Mesenchymal stem cell (in vitro differentiated cells and primary cell): ENCODE measurements around the gene PDE7B.

Source experiments
- DNase-seq: peaks from one replicate; pipeline ENCODE4 v3.0.0-alpha.2; 2013
- H2AFZ ChIP-seq: one replicate; pipeline ENCODE4 v1.6.1; 2013; ENCODE audit warnings: low read depth, mild to moderate bottlenecking, control low read depth, inconsistent platforms, low read length, moderate library complexity
- H2AK5ac ChIP-seq: 2 replicates; pipeline ENCODE4 v1.6.1; 2013; ENCODE audit warnings: low read length, moderate library complexity, mild to moderate bottlenecking, inconsistent platforms; ENCODE audit not compliant: severe bottlenecking
- H2BK120ac ChIP-seq: one replicate; pipeline ENCODE4 v1.6.1; 2013; ENCODE audit warnings: low read depth, mild to moderate bottlenecking, inconsistent platforms, low read length, moderate library complexity
- H2BK12ac ChIP-seq, 2 experiments: one replicate each; pipeline ENCODE4 v1.6.1; 2013; ENCODE audit warnings: inconsistent platforms in 2 of 2, low read length in 2 of 2, mild to moderate bottlenecking in 2 of 2, moderate library complexity in 2 of 2, control low read depth in 1 of 2
- H2BK15ac ChIP-seq: one replicate; pipeline ENCODE4 v1.6.1; 2013; ENCODE audit warnings: mild to moderate bottlenecking, low read depth, inconsistent platforms; ENCODE audit not compliant: poor library complexity, severe bottlenecking
- H2BK5ac ChIP-seq: 2 replicates; pipeline ENCODE4 v1.6.1; 2013; ENCODE audit warnings: low read depth, mild to moderate bottlenecking, low read length, control low read depth, inconsistent platforms; ENCODE audit not compliant: poor library complexity, severe bottlenecking
- H3K14ac ChIP-seq, 2 experiments: one replicate each; pipeline ENCODE4 v1.6.1; 2013; ENCODE audit warnings: inconsistent platforms in 2 of 2, low read length in 2 of 2, control low read depth in 1 of 2, mild to moderate bottlenecking in 1 of 2, moderate library complexity in 1 of 2
- H3K18ac ChIP-seq, 2 experiments: one replicate each; pipeline ENCODE4 v1.6.1; 2013; ENCODE audit warnings: inconsistent platforms in 2 of 2, low read length in 2 of 2, control low read depth in 1 of 2, low read depth in 1 of 2, mild to moderate bottlenecking in 1 of 2
- H3K23ac ChIP-seq, 2 experiments: one replicate each; pipeline ENCODE4 v1.6.1; 2013; ENCODE audit warnings: inconsistent platforms in 2 of 2, low read length in 2 of 2, mild to moderate bottlenecking in 2 of 2, moderate library complexity in 2 of 2, control low read depth in 1 of 2
- H3K27ac ChIP-seq: 2 replicates; pipeline ENCODE4 v1.5.1; 2013; ENCODE audit warnings: mild to moderate bottlenecking, moderate library complexity, low read length, control low read depth, inconsistent platforms; ENCODE audit not compliant: poor library complexity, severe bottlenecking
- H3K27me3 ChIP-seq, 2 experiments: 2 replicates each; pipeline versions ENCODE4 v1.6.1 to v1.7.0; 2013; ENCODE audit warnings: low read length in 2 of 2, mild to moderate bottlenecking in 2 of 2, moderate library complexity in 2 of 2, control low read depth in 1 of 2, inconsistent platforms in 1 of 2; ENCODE audit not compliant: control insufficient read depth in 1 of 2, insufficient read depth in 1 of 2
- H3K36me3 ChIP-seq, 2 experiments: 2 replicates each; pipeline versions ENCODE4 v1.6.1 to v1.7.0; 2013; ENCODE audit warnings: low read length in 2 of 2, control low read depth in 1 of 2, inconsistent platforms in 1 of 2, low read depth in 1 of 2, mild to moderate bottlenecking in 1 of 2; ENCODE audit not compliant: insufficient read depth in 2 of 2, control insufficient read depth in 1 of 2
- H3K4ac ChIP-seq, 2 experiments: one replicate each; pipeline ENCODE4 v1.6.1; 2013; ENCODE audit warnings: inconsistent platforms in 2 of 2, low read length in 2 of 2, mild to moderate bottlenecking in 2 of 2, moderate library complexity in 2 of 2, control low read depth in 1 of 2, low read depth in 1 of 2
- H3K4me1 ChIP-seq: 2 replicates; pipeline ENCODE4 v1.6.1; 2013; ENCODE audit warnings: low read depth, low read length, control low read depth; ENCODE audit not compliant: control insufficient read depth, insufficient read depth
- H3K4me2 ChIP-seq: 2 replicates; pipeline ENCODE4 v1.6.1; 2013; ENCODE audit warnings: low read length, mild to moderate bottlenecking, inconsistent platforms; ENCODE audit not compliant: poor library complexity, severe bottlenecking
- H3K4me3 ChIP-seq, 2 experiments: 2 replicates each; pipeline versions ENCODE4 v1.5.1 to v1.7.0; 2013; ENCODE audit warnings: low read length in 2 of 2, mild to moderate bottlenecking in 2 of 2, control low read depth in 1 of 2, low read depth in 1 of 2; ENCODE audit not compliant: insufficient read depth in 1 of 2
- H3K79me1 ChIP-seq: replicated peaks from 2 replicates; pipeline ENCODE4 v1.6.1; 2013; ENCODE audit warnings: mild to moderate bottlenecking, control low read depth, low read length, inconsistent platforms; ENCODE audit not compliant: poor library complexity, severe bottlenecking
- H3K9ac ChIP-seq: 2 replicates; pipeline ENCODE4 v1.7.0; 2013; ENCODE audit warnings: mild to moderate bottlenecking, low read length, moderate library complexity
- H3K9me3 ChIP-seq: 2 replicates; pipeline ENCODE4 v1.7.0; 2013; ENCODE audit warnings: mild to moderate bottlenecking, low read length; ENCODE audit not compliant: control insufficient read depth
- H4K8ac ChIP-seq: one replicate; pipeline ENCODE4 v1.6.1; 2013; ENCODE audit warnings: inconsistent platforms, mild to moderate bottlenecking, low read length, moderate library complexity
- H4K91ac ChIP-seq: one replicate; pipeline ENCODE4 v1.6.1; 2013; ENCODE audit warnings: mild to moderate bottlenecking, low read length, inconsistent platforms
- whole genome bisulfite sequencing: methylation state at CpG from one replicate; pipeline ENCODE4 v1.1.7; 2013; ENCODE audit warnings: mixed read lengths; 5-methylcytosine and 5-hydroxymethylcytosine counted together

PDE7B gene

GRCh38 chr6:136184738-136185137, 333.2 kb downstream of the PDE7B start:
- no peak overlapping the region for H2BK5ac ChIP-seq
- no peak overlapping the region for H2AK5ac ChIP-seq
- H2BK120ac ChIP-seq: no peak overlapping the region
- no peak for DNase-seq
- no peak overlapping the region for H4K8ac ChIP-seq
- H3K14ac ChIP-seq: no peak overlapping the region
- no peak overlapping the region for H2BK12ac ChIP-seq
- H3K4me1 ChIP-seq: no peaks in the 10 kb centered on the region
- no peak overlapping the region for H2BK15ac ChIP-seq
- no peak overlapping the region for H3K4ac ChIP-seq
- no peak overlapping the region for H3K4me3 ChIP-seq
- H3K9me3 ChIP-seq: no peaks in the 10 kb centered on the region
- 100% methylated on average over 1 of the region's 1 CpG for WGBS
- H3K79me1 ChIP-seq: no peaks in the 10 kb centered on the region
- no peak overlapping the region for H4K91ac ChIP-seq
- H3K4me2 ChIP-seq: no peak overlapping the region
- no peak overlapping the region for H2AFZ ChIP-seq
- no peak overlapping the region for H3K18ac ChIP-seq
- H3K9ac ChIP-seq: no peak overlapping the region
- peaks cover 0 to 94% of the 10 kb centered on the region in 2 experiments for H3K36me3 ChIP-seq
- H3K27ac ChIP-seq: no peak overlapping the region
- no peak overlapping the region for H3K23ac ChIP-seq
- no peaks in the 10 kb centered on the region for H3K27me3 ChIP-seq

GRCh38 chr6:136186363-136186762, 334.9 kb downstream of the PDE7B start:
- no peak overlapping the region for H4K91ac ChIP-seq
- no peak overlapping the region for H2AFZ ChIP-seq
- no peak overlapping the region for H4K8ac ChIP-seq
- no peak overlapping the region for H3K4me2 ChIP-seq
- no peaks in the 10 kb centered on the region for H3K27me3 ChIP-seq
- H3K18ac ChIP-seq: no peak overlapping the region
- H3K9ac ChIP-seq: no peak overlapping the region
- H3K36me3 ChIP-seq: peaks cover 0 to 94% of the 10 kb centered on the region in 2 experiments
- no peak overlapping the region for H2BK5ac ChIP-seq
- no peak overlapping the region for H3K4ac ChIP-seq
- no peak overlapping the region for H3K14ac ChIP-seq
- H3K79me1 ChIP-seq: no peaks in the 10 kb centered on the region
- H3K27ac ChIP-seq: no peak overlapping the region
- WGBS: no CpG with 5 or more reads among the region's 1 CpG
- no peak overlapping the region for H3K4me3 ChIP-seq
- H2AK5ac ChIP-seq: no peak overlapping the region
- no peaks in the 10 kb centered on the region for H3K4me1 ChIP-seq
- H2BK15ac ChIP-seq: no peak overlapping the region
- no peak overlapping the region for H2BK120ac ChIP-seq
- H3K23ac ChIP-seq: no peak overlapping the region
- no peak overlapping the region for H2BK12ac ChIP-seq
- no peaks in the 10 kb centered on the region for H3K9me3 ChIP-seq
- DNase-seq: no peak

GRCh38 chr6:136188486-136188885, 337.0 kb downstream of the PDE7B start:
- no peak overlapping the region for H3K4me3 ChIP-seq
- peaks cover 7 to 98% of the 10 kb centered on the region in 2 experiments for H3K36me3 ChIP-seq
- H2BK15ac ChIP-seq: no peak overlapping the region
- H2AFZ ChIP-seq: no peak overlapping the region
- no peak overlapping the region for H3K4ac ChIP-seq
- H3K9ac ChIP-seq: no peak overlapping the region
- no peak overlapping the region for H2AK5ac ChIP-seq
- 73% methylated on average over 2 of the region's 2 CpGs for WGBS
- no peaks in the 10 kb centered on the region for H3K27me3 ChIP-seq
- H4K8ac ChIP-seq: no peak overlapping the region
- H4K91ac ChIP-seq: no peak overlapping the region
- no peak overlapping the region for H2BK5ac ChIP-seq
- no peak overlapping the region for H3K23ac ChIP-seq
- H3K14ac ChIP-seq: no peak overlapping the region
- no peak overlapping the region for H3K18ac ChIP-seq
- H3K27ac ChIP-seq: no peak overlapping the region
- no peaks in the 10 kb centered on the region for H3K4me1 ChIP-seq
- no peak overlapping the region for H2BK12ac ChIP-seq
- no peak for DNase-seq
- no peak overlapping the region for H3K4me2 ChIP-seq
- no peak overlapping the region for H2BK120ac ChIP-seq
- no peaks in the 10 kb centered on the region for H3K79me1 ChIP-seq
- no peaks in the 10 kb centered on the region for H3K9me3 ChIP-seq

- Histone ChIP-seq H2AFZ (no peak overlapping the region), H3K4me3 (no peak overlapping the region), H2BK5ac (no peak overlapping the region), H3K27me3 (no peaks in the 10 kb centered on the region), H4K91ac (no peak overlapping the region), H2BK12ac (no peak overlapping the region), H3K27ac (no peak overlapping the region), H2AK5ac (no peak overlapping the region), H2BK120ac (no peak overlapping the region), H3K36me3 (peaks cover 7 to 98% of the 10 kb centered on the region in 2 experiments), H3K9ac (no peak overlapping the region), H3K9me3 (no peaks in the 10 kb centered on the region), H3K4me2 (no peak overlapping the region), H3K18ac (no peak overlapping the region), H4K8ac (no peak overlapping the region), H3K79me1 (no peaks in the 10 kb centered on the region), H2BK15ac (no peak overlapping the region), H3K23ac (no peak overlapping the region), H3K14ac (no peak overlapping the region), H3K4me1 (no peaks in the 10 kb centered on the region), H3K4ac (no peak overlapping the region)
- no peak for DNase-seq
- WGBS: 89% methylated on average over 2 of the region's 3 CpGs
These were observed 337.6 kb downstream of the PDE7B start for GRCh38 chr6:136189104-136189503.
